HFF-Myc (cell line): ENCODE measurements around the gene PLXNA4.

Source experiments
- DNase-seq: peaks from one replicate; pipeline ENCODE4 v3.0.0-alpha.2; 2011; ENCODE audit warnings: low read depth; ENCODE audit errors: extremely low read depth
- H3K4me3 ChIP-seq: replicated peaks from 2 replicates; pipeline ENCODE4 v1.5.1; 2011; ENCODE audit warnings: low read depth, mild to moderate bottlenecking, control low read depth, low read length
- CTCF ChIP-seq: IDR thresholded peaks from 2 replicates; pipeline ENCODE4 v1.5.1; 2012; ENCODE audit warnings: mild to moderate bottlenecking, low read depth, low read length, control low read depth; ENCODE audit errors: missing control alignments

Gene PLXNA4

GRCh38 chr7:132527467-132528410 lies 48.5 kb downstream of the PLXNA4 start:
- DNase-seq = no peak
- no peak for TF ChIP-seq CTCF
- H3K4me3 ChIP-seq = no peak overlapping the region

GRCh38 chr7:132526111-132526740 lies 50.0 kb downstream of the PLXNA4 start:
- no peak for DNase-seq

GRCh38 chr7:132521423-132521822 lies 54.8 kb downstream of the PLXNA4 start:
- H3K4me3 ChIP-seq = no peak overlapping the region
- TF ChIP-seq CTCF = no peak
- DNase-seq = no peak

More at GRCh38 chr7:132526111-132526740, 50.0 kb downstream of the PLXNA4 start:
- TF ChIP-seq CTCF = no peak
- H3K4me3 ChIP-seq = no peak overlapping the region

GRCh38 chr7:132520591-132521280 lies 55.5 kb downstream of the PLXNA4 start:
- no peak for TF ChIP-seq CTCF
- no peak for DNase-seq
- H3K4me3 ChIP-seq = no peak overlapping the region

- DNase-seq = no peak
- no peak for TF ChIP-seq CTCF
- H3K4me3 ChIP-seq = no peak overlapping the region
These were observed 56.3 kb downstream of the PLXNA4 start for GRCh38 chr7:132519936-132520335.

- no peak for DNase-seq
- H3K4me3 ChIP-seq = no peak overlapping the region
- no peak for TF ChIP-seq CTCF
These were observed 57.5 kb downstream of the PLXNA4 start for GRCh38 chr7:132518839-132519173.
